ENCODE results near the gene PPP2R5D.

- no peak for TF ChIP-seq EZH2phosphoT487 (IDR thresholded peaks at IDR 0.05; ENCODE audit: low read depth, severe bottlenecking, unreplicated experiment)
- no peak for TF ChIP-seq CTCF (IDR thresholded peaks at IDR 0.05; ENCODE audit: poor library complexity)
- TF ChIP-seq EZH2 (IDR thresholded peaks at IDR 0.05; ENCODE audit: borderline replicate concordance), result no peak
Measured at GRCh38 chr6:43047998-43048397, 63.6 kb downstream of the PPP2R5D start.
